22Rv1 (cell line): ENCODE results near the gene CEP192.

Source experiments
- ZFX ChIP-seq: fragments of 450-650 bp; IDR thresholded peaks from 2 replicates; pipeline ENCODE4 v1.6.1; 2017; ENCODE audit warnings: antibody characterized with exemption, borderline replicate concordance
- TF ChIP-seq, protein P1 (sequence below): fragments of 450-650 bp; IDR thresholded peaks from 2 replicates; pipeline ENCODE4 v1.5.1; 2017; ENCODE audit warnings: mild to moderate bottlenecking

GRCh38 chr18:13007248-13007560 lies 16.0 kb downstream of the CEP192 start:
- TF ChIP-seq, protein P1, sequence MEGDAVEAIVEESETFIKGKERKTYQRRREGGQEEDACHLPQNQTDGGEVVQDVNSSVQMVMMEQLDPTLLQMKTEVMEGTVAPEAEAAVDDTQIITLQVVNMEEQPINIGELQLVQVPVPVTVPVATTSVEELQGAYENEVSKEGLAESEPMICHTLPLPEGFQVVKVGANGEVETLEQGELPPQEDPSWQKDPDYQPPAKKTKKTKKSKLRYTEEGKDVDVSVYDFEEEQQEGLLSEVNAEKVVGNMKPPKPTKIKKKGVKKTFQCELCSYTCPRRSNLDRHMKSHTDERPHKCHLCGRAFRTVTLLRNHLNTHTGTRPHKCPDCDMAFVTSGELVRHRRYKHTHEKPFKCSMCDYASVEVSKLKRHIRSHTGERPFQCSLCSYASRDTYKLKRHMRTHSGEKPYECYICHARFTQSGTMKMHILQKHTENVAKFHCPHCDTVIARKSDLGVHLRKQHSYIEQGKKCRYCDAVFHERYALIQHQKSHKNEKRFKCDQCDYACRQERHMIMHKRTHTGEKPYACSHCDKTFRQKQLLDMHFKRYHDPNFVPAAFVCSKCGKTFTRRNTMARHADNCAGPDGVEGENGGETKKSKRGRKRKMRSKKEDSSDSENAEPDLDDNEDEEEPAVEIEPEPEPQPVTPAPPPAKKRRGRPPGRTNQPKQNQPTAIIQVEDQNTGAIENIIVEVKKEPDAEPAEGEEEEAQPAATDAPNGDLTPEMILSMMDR = no peak
- no peak for TF ChIP-seq ZFX
